NCI-H2171 (cell line): Measurements from ENCODE around the gene ZEB2.
A peak's percentile ranks its signal among the peaks of the same experiment; 100 is the strongest.

Source experiments
- DNase-seq: peaks from one replicate; lab custom pipeline; 2025; lab: John Stamatoyannopoulos, UW

ZEB2 gene

DNA sequence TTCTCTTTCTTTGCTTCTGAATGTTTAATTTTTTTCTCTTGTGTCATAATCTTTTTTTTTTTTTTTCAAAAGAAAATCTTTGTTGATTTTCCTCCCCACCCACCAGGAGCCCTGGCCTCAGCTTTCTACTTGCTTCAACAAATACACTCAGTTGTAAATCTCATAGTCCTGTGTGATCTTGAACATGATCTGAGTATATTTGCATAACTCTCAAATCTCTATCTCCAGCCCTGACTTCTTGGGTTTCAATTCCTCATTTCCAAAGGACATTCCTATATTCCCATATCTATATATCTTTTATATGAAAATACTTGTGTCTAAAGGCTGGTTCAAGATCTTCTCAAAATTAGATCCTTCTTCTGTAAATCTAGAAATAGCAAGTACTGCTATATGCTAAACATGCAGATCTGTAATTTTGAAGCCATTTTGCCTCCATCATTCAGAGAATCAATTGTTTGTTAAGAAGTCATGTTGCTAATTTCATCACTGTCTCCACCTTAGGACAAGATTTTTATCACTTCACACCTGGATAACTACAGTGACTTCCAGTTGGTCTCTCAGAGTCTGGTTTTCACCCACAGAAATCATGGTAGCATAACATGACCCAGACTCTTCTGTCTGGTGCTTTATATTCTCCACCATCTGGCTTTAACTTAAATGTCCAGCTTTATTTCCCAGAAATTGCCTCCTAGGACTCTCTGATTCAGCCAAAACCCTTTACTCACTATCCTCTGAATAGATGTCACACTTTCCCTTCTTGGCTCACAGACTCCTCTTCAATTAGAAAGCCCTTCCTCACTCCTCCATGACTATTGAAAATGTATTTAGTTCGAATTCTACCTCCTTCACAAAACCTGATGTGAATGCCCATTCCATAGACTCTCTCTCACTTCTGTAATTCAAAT is 98.1 kb downstream of the ZEB2 start:
- no peak for DNase-seq

DNA sequence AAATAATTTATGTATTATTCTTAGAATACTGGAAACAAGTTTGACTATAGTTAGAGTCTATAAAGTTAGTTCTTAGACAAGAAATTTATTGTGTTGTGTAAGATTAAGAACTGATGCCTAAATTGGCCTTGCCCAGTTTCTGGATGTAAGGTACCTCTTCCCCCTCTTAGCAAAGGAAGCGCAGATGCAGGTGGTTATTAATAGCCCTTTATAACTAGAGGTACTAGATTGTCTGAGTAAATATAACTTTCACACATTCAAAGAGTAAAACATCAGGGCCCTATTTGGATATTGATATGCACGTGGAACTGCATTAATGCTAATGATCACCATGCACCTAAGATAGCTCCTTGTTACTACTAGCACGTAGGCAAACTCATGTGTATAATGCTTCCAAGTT is 100.7 kb downstream of the ZEB2 start:
- no peak for DNase-seq

DNA sequence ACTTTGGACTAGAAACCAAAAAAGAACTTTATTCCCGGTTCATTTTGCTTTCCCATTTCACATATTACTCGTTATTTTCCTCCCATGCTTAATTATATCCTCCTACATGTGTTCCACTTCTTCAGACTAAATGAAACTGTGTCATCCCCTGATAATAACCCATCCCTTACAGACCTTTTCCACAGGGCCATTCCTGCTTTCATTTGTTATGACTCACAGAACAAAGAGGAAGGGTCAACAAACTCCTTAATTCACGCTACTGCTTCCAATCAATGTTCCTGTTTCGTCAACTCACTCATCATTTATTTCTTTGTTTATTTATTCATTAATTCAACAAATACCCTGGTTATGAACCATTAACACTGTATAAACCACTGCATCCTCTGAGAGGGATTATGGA is 104.5 kb downstream of the ZEB2 start:
- DNase-seq = no peak

DNA sequence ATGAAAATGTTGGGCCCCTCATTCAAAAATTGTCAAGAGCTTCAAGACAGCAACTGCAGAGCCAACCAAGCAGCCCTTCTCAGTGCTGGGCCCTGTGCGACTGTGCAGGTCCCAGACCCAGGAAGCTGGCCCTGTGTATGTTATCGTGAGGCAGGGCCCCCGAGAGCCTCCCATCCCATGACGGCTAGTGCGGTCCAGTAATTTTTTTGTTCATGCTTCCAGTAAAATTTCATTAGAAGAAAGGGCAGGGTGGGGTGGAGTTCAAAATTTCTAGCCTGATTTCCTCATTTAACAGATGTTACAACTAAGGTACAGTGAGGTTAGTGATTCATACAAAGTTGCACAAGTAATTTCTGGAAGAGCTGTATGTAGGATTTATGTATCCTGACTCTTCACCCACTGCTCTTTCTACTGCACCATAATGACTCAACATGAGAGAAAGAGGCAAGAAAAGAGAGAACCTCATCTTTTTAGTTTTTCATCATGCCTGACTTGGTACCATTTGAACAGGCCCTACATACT is 105.5 kb downstream of the ZEB2 start:
- no peak for DNase-seq

DNA sequence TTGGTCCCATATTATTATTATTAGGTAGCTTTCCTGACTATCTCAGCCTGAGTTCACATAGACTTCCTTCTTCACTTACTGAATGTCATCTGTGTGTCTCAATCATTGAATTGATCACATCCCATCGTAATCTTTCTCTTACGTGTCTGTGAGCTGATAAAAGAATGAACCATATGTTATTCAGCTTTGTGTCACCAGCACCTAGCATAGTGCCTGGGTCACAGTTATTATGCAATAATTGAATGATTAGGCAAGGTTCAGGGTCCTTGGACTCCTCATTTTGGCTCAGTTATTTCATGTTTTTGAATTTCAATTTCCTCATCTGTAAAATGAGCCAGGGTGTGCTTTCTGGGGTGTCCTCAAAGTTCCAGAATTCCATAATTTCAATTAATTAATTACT is 107.2 kb downstream of the ZEB2 start:
- no peak for DNase-seq

DNA sequence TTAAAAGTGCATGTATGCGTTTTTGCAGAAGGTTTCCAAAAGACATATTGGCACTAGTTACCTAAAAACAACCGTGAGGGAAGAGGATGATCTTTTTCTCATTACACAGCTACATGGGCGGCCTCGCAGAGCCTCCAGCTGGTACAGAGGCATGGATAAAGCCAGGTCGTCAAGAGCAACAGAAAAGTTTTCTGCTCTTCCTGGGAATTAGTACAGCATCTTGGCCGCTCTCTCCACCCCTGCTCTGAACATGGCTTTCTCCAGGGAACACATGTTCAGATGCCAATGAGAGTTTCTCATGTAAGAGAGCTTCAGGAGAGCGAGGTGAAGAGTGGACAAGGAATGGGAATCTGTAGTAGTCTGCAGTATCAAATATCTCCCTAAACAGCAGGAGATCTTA is 108.4 kb downstream of the ZEB2 start:
- DNase-seq = no peak

DNA sequence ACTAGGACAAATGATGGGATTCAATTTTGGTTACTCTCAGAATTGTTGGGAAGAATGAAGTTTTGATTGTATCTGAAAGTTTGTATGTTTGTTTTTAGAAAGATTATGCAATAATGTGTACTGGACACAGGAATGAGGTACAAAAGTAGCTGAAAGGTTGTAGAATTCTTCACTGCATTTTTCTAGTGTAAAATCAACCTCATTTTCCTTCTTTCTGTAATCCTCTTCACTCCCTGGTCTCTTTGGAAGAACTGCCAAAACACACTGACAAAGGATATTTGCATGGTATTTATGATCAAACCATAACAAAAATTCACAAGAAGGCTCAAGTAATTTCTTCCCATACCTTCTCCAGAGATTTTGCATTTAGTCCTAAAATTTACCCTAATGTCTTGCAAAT is 110.7 kb downstream of the ZEB2 start:
- no peak for DNase-seq

DNA sequence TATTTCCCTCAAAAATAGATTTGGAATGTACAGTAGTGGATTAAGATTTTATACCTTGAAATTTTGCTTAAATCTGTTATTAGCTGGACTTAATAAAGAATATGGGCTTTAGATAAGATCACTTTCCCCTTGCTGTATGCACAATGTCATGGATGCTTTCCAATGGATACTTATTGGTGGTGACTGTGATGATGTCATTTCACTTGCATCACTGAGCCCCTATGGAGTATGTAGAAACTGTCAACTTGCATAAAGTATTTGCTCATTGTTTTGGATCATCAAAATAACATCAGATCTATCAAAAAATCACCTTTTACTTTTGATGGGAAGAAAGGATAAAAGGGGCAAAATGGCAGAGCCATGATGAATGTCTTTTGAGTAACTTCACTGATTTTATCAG is 112.7 kb downstream of the ZEB2 start:
- DNase-seq = no peak

DNA sequence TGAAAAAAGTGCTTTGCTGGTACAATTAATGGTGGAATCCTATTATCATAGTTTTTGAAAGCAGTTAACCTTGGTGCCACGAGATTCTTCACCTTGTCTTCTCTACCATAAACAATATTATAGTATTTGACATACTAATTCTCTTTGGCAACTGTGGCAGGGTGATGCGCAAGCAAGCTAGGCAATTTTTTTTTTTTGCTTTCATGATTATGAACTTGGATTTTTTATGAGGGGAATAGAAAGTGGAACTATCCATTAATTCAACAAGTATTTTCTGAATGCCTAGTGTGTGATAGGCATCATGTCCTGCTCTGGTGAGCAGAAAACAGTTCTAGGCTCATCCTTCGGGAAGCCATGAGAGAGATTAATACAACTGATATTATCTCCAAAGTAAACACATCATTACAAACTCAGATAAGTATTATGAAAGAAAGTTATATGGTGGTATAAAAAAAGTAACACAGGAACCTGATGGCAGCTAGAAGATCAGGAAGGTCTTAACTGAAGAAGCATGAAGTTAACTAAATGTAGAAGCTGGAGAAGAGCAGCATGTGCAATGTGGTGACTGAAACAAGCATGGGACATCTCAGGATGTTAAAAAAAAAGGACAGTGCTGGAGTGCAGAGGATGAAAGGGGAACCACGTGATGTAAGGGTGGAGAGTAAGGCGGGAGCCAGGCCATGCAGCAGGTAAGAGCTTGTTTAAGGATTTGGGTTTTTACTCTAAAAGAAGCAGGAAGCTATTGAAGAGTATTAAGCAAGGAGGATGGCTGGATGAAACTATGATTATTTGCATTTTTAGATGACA is 113.7 kb downstream of the ZEB2 start:
- DNase-seq = no peak

DNA sequence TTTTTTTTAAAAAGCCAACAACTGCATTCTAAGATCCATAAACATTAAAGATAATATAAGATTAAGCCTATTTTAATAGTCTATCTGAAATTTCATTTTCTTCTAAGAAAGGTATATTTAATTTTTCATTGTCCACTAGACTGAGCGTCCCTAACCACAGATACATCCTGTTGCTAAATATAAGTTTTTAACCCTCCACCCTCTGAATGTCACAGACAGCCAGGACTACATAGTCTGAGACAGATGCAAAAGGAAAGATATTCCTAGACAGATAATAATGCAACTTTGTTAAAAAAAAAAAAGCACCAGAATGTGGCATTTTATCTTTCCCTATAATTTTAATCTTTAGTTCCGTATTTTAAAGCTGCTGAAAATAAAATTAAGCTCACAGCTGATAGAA is 114.6 kb downstream of the ZEB2 start:
- no peak for DNase-seq

DNA sequence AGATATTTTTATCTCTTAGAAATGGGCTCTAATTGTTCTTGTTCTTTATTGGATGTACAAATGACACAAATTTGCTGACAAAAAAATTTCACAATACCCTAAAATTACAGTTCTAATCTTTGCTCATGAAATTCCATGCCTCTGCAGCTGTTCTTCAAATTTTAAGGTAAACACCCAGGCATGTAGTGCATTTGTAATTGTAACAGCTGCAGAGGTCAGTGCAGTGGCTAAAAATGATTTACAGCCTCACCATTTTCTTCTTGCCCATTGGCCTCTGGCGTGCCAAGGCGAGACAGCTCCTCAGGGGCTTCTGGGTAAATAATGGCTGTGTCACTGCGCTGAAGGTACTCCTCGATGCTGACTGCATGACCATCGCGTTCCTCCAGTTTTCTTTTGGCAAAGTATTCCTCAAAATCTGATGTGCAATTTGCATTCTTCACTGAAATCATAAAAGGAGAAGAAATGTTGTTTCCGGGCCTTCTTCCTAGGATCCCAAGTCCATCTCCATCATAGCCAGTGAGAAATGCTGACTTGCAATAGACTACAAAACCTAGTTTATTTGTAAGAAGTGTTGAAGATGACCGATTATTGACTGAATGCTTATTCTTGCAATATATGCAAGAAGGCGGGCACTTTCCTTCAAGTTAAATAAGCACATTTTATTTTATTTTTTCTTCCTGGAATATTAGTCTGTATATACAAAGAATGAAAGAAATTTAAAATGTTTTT is 115.2 kb downstream of the ZEB2 start:
- DNase-seq = no peak

DNA sequence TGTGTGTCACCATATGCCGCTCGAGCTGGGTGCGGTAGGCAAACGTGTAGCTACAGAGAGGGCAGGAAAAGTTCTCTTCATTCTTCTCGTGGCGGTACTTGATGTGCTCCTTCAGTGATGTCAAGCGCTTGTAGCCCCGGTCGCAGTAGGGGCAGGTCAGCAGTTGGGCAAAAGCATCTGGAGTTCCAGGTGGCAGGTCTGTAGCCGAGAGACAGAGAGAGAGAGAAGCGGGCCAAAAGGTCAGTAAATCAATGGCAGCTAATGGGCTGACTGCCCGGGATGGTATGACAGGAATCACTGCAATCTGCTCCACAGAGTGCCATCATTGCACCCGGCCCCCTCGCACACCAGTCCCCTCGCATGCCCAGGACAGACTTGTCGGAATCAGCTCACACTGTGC is 116.0 kb downstream of the ZEB2 start:
- peak; percentile 66 for DNase-seq

DNA sequence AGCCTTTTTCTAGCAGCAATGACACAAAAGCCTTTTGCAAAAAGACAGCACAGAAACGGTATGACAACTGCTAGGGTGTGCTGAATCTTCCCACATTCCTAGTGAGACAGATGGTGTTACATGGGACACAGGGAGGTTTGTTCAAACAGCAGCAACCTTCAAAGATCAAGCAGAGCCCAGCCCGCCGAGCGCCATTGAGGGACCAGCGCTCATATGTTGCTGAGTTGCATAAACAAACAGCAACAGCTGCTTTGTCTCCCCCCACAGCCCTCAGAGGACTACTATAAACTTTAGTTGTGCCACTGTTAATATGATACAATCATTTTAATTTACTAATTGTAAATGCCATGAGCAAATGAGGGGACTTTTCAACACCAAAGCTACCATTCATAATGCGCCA is 117.7 kb downstream of the ZEB2 start:
- peak; percentile 88 for DNase-seq

DNA sequence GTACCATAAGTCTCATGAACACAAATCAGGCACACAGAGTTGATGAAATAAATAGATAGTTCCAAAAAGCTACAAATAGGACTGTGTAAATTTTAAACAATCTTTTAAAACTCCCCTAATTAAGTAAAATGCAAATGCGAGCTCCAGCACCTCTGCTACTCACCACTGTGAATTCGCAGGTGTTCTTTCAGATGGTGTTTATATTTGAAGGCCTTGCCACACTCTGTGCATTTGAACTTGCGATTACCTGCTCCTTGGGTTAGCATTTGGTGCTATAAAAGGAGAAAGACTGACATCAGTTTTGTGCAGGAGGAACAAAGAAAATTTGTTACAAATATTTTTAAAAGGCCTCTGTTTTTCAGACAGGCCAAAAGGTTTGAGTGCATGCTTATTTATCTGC is 118.9 kb downstream of the ZEB2 start:
- no peak for DNase-seq

DNA sequence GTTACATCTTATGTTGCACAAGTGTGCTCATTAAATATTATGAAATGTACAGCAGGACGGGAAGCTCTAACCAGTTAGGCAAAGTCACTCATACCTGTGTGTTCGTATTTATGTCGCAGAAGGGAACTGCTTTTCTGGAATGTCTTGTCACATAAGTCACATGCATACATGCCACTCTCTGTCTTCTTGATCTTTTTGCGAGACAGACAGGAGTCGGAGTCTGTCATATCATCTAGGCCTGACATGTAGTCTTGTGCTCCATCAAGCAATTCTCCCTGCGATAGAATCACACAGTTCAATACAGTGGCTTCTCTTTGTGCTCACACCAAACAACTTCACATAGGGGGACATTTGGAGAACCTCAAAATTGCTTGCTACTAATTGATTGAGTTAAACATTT is 123.6 kb downstream of the ZEB2 start:
- no peak for DNase-seq

DNA sequence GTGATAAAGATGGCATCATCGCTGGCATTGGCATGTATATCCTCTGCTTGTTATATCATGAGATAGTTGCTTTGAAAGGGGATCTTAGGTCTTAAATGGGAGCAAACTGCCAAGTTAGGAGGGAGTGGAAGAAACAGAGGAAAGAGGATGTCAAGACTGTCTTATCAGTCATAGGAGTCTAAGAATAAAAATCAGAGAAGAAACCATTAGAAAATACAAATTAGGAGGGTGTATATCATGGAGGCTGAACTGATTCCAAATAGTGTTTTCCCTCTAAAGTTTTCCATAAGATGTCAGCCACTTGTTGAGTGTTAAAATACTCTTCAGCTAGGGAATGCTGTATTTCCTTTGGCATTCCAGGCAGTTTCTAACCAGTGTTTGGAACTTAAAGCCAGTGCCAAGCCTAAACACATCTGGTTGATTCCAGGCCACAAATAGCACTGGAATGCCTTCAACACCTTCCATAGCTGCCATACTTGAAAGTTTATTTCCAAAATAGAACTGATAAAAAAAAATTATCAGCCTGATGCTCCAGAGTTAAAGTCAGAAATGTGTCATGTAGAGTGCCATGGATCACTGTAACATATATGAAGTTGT is 129.4 kb downstream of the ZEB2 start:
- no peak for DNase-seq

DNA sequence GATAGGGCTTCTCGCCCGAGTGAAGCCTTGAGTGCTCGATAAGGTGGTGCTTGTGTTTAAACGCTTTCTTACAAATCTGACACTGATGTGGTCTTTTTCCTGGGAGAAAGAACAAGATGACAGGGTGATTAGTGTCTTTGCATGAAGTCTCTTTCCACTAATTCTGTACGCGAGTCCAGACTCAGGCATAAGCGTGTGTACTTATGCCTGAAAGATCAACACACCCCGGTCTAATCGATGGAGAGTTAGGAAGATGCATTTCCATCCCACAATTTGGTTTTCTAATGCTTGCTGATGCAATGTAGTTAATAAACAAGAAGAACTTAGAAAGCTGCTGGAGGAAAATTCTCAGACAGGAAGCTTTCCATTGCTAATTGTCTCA is 130.0 kb downstream of the ZEB2 start:
- DNase-seq = no peak

DNA sequence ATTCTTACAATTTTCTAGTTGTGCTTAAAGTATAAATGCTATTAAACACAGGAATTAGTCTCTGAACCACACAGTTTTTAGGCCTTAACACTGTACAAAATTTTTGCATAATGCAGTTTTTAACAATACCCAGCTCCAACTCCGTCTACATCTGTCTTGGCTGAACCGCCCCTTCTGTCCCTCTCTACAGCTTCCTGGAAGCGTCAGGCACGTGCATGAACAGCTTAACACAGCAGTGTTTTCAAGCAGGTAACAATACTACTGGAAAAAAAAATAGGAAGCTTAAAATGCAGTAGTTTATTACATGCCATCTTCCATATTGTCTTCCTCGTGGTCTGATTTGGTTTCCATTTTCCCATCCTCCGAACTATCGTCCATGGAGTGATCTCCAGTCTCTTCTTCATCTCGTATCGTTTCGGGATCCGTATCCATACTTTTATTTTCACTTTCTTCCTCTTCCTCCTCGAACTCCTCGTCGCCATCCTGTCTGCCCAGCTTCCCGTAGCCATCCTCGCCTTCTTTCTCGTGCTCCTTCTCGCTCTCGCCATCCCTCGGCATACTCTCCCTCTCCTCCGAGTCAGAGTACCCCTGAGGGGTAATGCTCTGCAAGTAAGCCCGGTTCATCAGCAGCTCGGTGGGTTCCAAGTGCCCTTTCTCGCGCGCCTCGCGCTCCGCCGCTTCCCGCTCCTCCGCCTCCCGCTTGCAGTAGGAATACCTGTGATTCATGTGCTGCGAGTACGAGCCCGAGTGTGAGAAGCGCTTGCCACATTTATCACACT is 130.6 kb downstream of the ZEB2 start:
- DNase-seq = no peak

DNA sequence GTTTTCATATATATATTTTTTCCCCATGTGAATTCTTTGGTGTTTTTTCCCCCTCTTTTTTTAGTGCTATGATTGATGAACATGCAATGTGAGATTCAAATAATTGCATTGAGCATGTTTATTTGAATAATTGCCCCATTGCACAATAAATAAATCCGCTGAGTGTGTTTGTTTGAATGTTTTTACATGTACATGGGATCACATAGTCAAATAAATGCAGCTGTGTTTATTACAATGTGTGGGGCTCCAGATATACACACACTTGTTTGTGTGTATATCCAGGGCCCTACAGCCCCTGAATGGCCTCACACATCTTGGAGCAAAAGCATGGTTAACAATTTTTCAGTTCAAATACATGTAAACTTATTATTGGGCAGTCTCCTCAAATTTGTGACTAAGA is 134.5 kb downstream of the ZEB2 start:
- no peak for DNase-seq

DNA sequence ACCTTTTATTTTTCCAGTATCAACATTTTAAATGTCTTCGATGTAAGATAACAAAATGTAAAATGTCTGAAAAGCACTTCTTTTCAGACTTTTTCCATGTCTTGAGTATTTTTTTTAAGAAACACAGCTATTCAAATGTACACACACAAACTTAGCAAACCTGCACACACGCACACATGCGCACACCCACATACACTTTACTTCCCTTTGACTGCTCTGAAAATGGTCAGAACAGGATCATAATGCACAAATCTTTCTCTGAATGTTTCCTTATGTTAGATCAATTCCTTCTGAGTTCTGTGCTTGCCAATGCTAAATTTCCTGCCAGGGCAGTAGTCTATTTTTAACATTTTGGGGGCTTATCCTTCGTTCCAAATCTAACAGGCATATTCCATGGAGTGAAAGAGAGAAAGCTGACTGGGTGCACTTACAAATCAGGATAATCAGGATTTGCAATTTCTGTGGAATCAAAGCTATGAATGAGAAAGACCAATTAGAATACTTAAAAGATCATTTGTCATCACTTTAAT is 136.3 kb downstream of the ZEB2 start:
- DNase-seq = no peak

DNA sequence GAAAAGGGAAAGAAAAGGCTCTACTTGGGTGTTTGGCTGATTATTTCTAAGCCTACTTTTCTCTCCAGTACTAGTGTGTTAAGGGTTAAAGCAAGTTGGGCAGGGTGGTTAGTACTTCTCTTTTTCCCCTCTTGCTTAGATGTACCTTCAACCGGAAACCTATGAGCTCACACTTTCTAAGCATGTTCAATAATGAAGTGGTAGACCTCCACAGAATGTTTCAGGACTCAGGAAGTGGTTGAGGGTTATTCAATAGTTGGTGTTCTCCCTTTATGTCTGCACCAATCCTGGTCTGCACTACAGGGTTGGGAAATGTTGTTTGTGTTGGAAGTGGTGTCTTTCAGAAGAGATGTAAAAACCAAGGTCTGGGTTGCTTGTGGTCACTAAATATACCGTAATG is 137.1 kb downstream of the ZEB2 start:
- DNase-seq = no peak
